ENCODE results near the gene FAM171A2. TPM values are rescaled to one million over a fixed set of nuclear protein-coding genes. Genes with fewer than 3 reads are reported as not detected.

FAM171A2 gene
- polyA plus RNA-seq, 3 donors: not detected

- H3K27ac ChIP-seq (ENCODE audit: low read depth in 1 of 2, low read length in 2 of 2): no peak overlapping the region
- Mint-ChIP-seq H3K27me3 (ENCODE audit: low read depth in 3 of 3) (peaks cover 30 to 34% (median 34%) of the 10 kb centered on the region in 3 donors), H3K9me3 (peaks cover 3 to 18% (median 12%) of the 10 kb centered on the region in 7 donors), H3K27ac (no peak overlapping the region), H3K36me3 (peaks cover 41 to 42% of the 10 kb centered on the region in 2 donors), H3K4me1 (peaks cover 23% of the 10 kb centered on the region), H3K4me3 (no peak overlapping the region)
- peaks cover 11 to 23% of the 10 kb centered on the region in 2 donors for H3K4me1 ChIP-seq (ENCODE audit: control insufficient read depth in 1 of 2, insufficient read depth in 2 of 2, low read length in 2 of 2)
- intact Hi-C loops (cut with micrococcal nuclease): loop anchor here in 1 of 2 donors (5.0 to 10.0 kb wide), 2 partner anchors 42 to 195 kb away; partner anchors contain the start of genes FAM171A2 and HDAC5
- 96% methylated on average over 10 of the region's 18 CpGs for WGBS (ENCODE audit: insufficient coverage)
- peaks cover 6% of the 10 kb centered on the region for H3K79me2 ChIP-seq (ENCODE audit: insufficient read depth, low read length)
- no peaks in the 10 kb centered on the region for H4K20me1 ChIP-seq (ENCODE audit: insufficient read depth, low read length)
- no peak overlapping the region for H2AFZ ChIP-seq (ENCODE audit: insufficient read depth, low read depth, low read length, poor library complexity, severe bottlenecking)
- H3K9me3 ChIP-seq (replicated peaks in 1 of 2; ENCODE audit: control insufficient read depth in 1 of 2, insufficient read depth in 1 of 2, low read length in 2 of 2): peaks cover 4 to 19% of the 10 kb centered on the region in 2 donors
- no peak overlapping the region for H3K4me2 ChIP-seq (replicated peaks; ENCODE audit: extremely low read depth, low read length, poor library complexity, severe bottlenecking)
- no peak for DNase-seq
- peaks cover 27 to 34% of the 10 kb centered on the region in 2 donors for H3K36me3 ChIP-seq (replicated peaks in 1 of 2; ENCODE audit: control insufficient read depth in 1 of 2, insufficient read depth in 2 of 2, low read length in 2 of 2)
- no peak overlapping the region for H3K9ac ChIP-seq (ENCODE audit: insufficient read depth, low read length, poor library complexity, severe bottlenecking)
- H3K27me3 ChIP-seq (ENCODE audit: control insufficient read depth in 2 of 2, insufficient read depth in 2 of 2, low read length in 2 of 2): peaks cover 18 to 34% of the 10 kb centered on the region in 2 donors
- H3K4me3 ChIP-seq (replicated peaks in 1 of 3; ENCODE audit: low read depth in 2 of 3, low read length in 3 of 3): no peak overlapping the region
- no peak for TF ChIP-seq CTCF (IDR thresholded peaks at IDR 0.05)
Measured at GRCh38 chr17:44320066-44320465, 43.6 kb downstream of the FAM171A2 start.

- Mint-ChIP-seq H3K27ac (peak overlapping the region in 1 of 7 donors; percentile 68), H3K36me3 (peaks cover 42 to 45% of the 10 kb centered on the region in 2 donors), H3K4me1 (peaks cover 17% of the 10 kb centered on the region), H3K4me3 (no peak overlapping the region), H3K27me3 (ENCODE audit: low read depth in 3 of 3) (peaks cover 46 to 52% (median 52%) of the 10 kb centered on the region in 3 donors), H3K9me3 (peaks cover 3 to 20% (median 14%) of the 10 kb centered on the region in 7 donors)
- no peak for TF ChIP-seq CTCF (IDR thresholded peaks at IDR 0.05)
- DNase-seq: no peak
- Histone ChIP-seq H3K27me3 (ENCODE audit: control insufficient read depth in 2 of 2, insufficient read depth in 2 of 2, low read length in 2 of 2) (peaks cover 29 to 50% of the 10 kb centered on the region in 2 donors), H3K27ac (ENCODE audit: low read depth in 1 of 2, low read length in 2 of 2) (no peak overlapping the region), H3K4me1 (ENCODE audit: control insufficient read depth in 1 of 2, insufficient read depth in 2 of 2, low read length in 2 of 2) (peaks cover 5 to 14% of the 10 kb centered on the region in 2 donors), H3K79me2 (ENCODE audit: insufficient read depth, low read length) (no peaks in the 10 kb centered on the region), H3K4me2 (replicated peaks; ENCODE audit: extremely low read depth, low read length, poor library complexity, severe bottlenecking) (no peak overlapping the region), H2AFZ (ENCODE audit: insufficient read depth, low read depth, low read length, poor library complexity, severe bottlenecking) (no peak overlapping the region), H4K20me1 (ENCODE audit: insufficient read depth, low read length) (no peaks in the 10 kb centered on the region), H3K36me3 (replicated peaks in 1 of 2; ENCODE audit: control insufficient read depth in 1 of 2, insufficient read depth in 2 of 2, low read length in 2 of 2) (peaks cover 27 to 34% of the 10 kb centered on the region in 2 donors), H3K9me3 (replicated peaks in 1 of 2; ENCODE audit: control insufficient read depth in 1 of 2, insufficient read depth in 1 of 2, low read length in 2 of 2) (peaks cover 4 to 19% of the 10 kb centered on the region in 2 donors), H3K4me3 (replicated peaks in 1 of 3; ENCODE audit: low read depth in 2 of 3, low read length in 3 of 3) (no peak overlapping the region), H3K9ac (ENCODE audit: insufficient read depth, low read length, poor library complexity, severe bottlenecking) (no peak overlapping the region)
- intact Hi-C loops (cut with micrococcal nuclease): loop anchor here in 1 of 2 donors (5.0 kb wide), 1 partner anchor 34 kb away; no protein-coding TSS in a partner anchor
- WGBS (ENCODE audit: insufficient coverage): 82% methylated on average over 14 of the region's 15 CpGs
Measured at GRCh38 chr17:44318077-44318892, 45.4 kb downstream of the FAM171A2 start.

Data from CD14-positive monocyte (primary cell).